HCT116 (cell line): ENCODE data around the gene OR6K6. TPM values are rescaled to one million over a fixed set of nuclear protein-coding genes. Genes with fewer than 3 reads are reported as not detected.

Source experiments
- ATAC-seq: fragments of 200-7000 bp; cut with Tn5 transposase; 2 replicates; pipeline ENCODE4 v1.9.1; 2020; ENCODE audit warnings: mild to moderate bottlenecking, moderate library complexity
- BruUV-seq: library from RNA; stranded (reverse); fragments of 400-500 nt; replicated peaks from 2 replicates; lab custom pipeline; 2021; lab: Mats Ljungman, UMichigan
- CTCF ChIA-PET: fragments of 300-600 bp; sonication (Branson Sonifier 250); formaldehyde crosslinking; loops from one replicate; lab custom pipeline; 2021; ENCODE audit warnings: antibody characterized with exemption; lab: Charles Lee
- POLR2A ChIA-PET: fragments of 300-600, 350-600 bp; sonication (Branson Sonifier 250); formaldehyde crosslinking; loops from one replicate; lab custom pipeline; 2021; ENCODE audit warnings: antibody characterized with exemption; lab: Charles Lee
- RAD21 ChIA-PET, 2 experiments: fragments of 300-600 bp; sonication (Branson Sonifier 250); formaldehyde crosslinking; loops; one replicate each; lab custom pipeline; 2023; ENCODE audit warnings: low total read pairs in 2 of 2; ENCODE audit not compliant: uncharacterized antibody in 2 of 2, unreplicated experiment in 2 of 2, low non-redundant PET in 1 of 2; lab: Charles Lee
- DNase-seq: peaks from one replicate; pipeline ENCODE4 v3.0.0-alpha.2; 2010; ENCODE audit warnings: low read depth, low spot score
- H2AFZ ChIP-seq: fragments of 200-600 bp; shearing (Covaris generic), sonication (generic); 2 replicates; pipeline ENCODE4 v1.6.1; 2017; ENCODE audit warnings: low read depth, mixed run types, mixed read lengths, antibody characterized with exemption, low read length; ENCODE audit not compliant: poor library complexity, severe bottlenecking
- H3K27ac ChIP-seq: 2 replicates; pipeline ENCODE4 v1.5.1; 2012; ENCODE audit warnings: low read depth, low read length
- H3K27me3 ChIP-seq: fragments of 200-600 bp; sonication (generic); 2 replicates; pipeline ENCODE4 v1.6.1; 2016; ENCODE audit warnings: mixed run types, low read length, mixed read lengths; ENCODE audit not compliant: insufficient read depth
- H3K36me3 ChIP-seq, 2 experiments: fragments of 200-500 bp in 1 of 2; fragments of 200-600 bp in 1 of 2; sonication (Bioruptor generic) in 1 of 2; sonication (generic) in 1 of 2; 2 replicates each; pipeline versions ENCODE4 v1.5.1 to v1.6.1; 2014 to 2016; ENCODE audit warnings: low read length in 2 of 2, inconsistent platforms in 1 of 2, mixed read lengths in 1 of 2, mixed run types in 1 of 2; ENCODE audit not compliant: insufficient read depth in 2 of 2, control insufficient read depth in 1 of 2
- H3K4me1 ChIP-seq, 2 experiments: fragments of 200-600 bp in 1 of 2; sonication (generic) in 1 of 2; 2 replicates each; pipeline versions ENCODE4 v1.5.1 to v1.6.1; 2012 to 2017; ENCODE audit warnings: low read length in 2 of 2, inconsistent platforms in 1 of 2, mild to moderate bottlenecking in 1 of 2, mixed read lengths in 1 of 2, mixed run types in 1 of 2, moderate library complexity in 1 of 2; ENCODE audit not compliant: insufficient read depth in 2 of 2, control insufficient read depth in 1 of 2
- H3K4me2 ChIP-seq: fragments of 200-600 bp; sonication (generic); 2 replicates; pipeline ENCODE4 v1.6.1; 2017; ENCODE audit warnings: mixed run types, low read length, mixed read lengths
- H3K4me3 ChIP-seq, 2 experiments: fragments of 200-600 bp in 1 of 2; sonication (generic) in 1 of 2; replicated peaks in 1 of 2; 2 replicates each; pipeline ENCODE4 v1.5.1; 2011 to 2016; ENCODE audit warnings: low read length in 2 of 2, control low read depth in 1 of 2, low read depth in 1 of 2, mild to moderate bottlenecking in 1 of 2, mixed read lengths in 1 of 2, mixed run types in 1 of 2
- H3K79me2 ChIP-seq: fragments of 200-600 bp; sonication (generic); 2 replicates; pipeline ENCODE4 v1.6.1; 2017; ENCODE audit warnings: mild to moderate bottlenecking, mixed run types, low read length, moderate library complexity, mixed read lengths; ENCODE audit not compliant: insufficient read depth
- H3K9ac ChIP-seq: fragments of 200-600 bp; sonication (generic); 2 replicates; pipeline ENCODE4 v1.6.1; 2016; ENCODE audit warnings: low read length, mixed read lengths
- H3K9me2 ChIP-seq: fragments of 200-600 bp; sonication (generic), shearing (Covaris generic); 2 replicates; pipeline ENCODE4 v1.6.1; 2017; ENCODE audit warnings: mixed run types, mild to moderate bottlenecking, moderate library complexity; ENCODE audit not compliant: insufficient read depth
- H3K9me3 ChIP-seq, 2 experiments: fragments of 200-500 bp in 1 of 2; fragments of 200-600 bp in 1 of 2; sonication (Bioruptor generic) in 1 of 2; sonication (generic) in 1 of 2; 2 replicates each; pipeline ENCODE4 v1.6.1; 2014 to 2017; ENCODE audit warnings: low read length in 2 of 2, mixed read lengths in 2 of 2, inconsistent platforms in 1 of 2, low read depth in 1 of 2, mild to moderate bottlenecking in 1 of 2, mixed run types in 1 of 2, moderate library complexity in 1 of 2; ENCODE audit not compliant: control insufficient read depth in 1 of 2, insufficient read depth in 1 of 2
- H4K20me1 ChIP-seq: fragments of 200-600 bp; sonication (generic), shearing (Covaris generic); 2 replicates; pipeline ENCODE4 v1.6.1; 2017; ENCODE audit warnings: mixed run types, mild to moderate bottlenecking, moderate library complexity; ENCODE audit not compliant: insufficient read depth
- CBX3 ChIP-seq: IDR thresholded peaks from 2 replicates; pipeline ENCODE4 v1.6.1; 2012; ENCODE audit warnings: low read depth
- CEBPB ChIP-seq: IDR thresholded peaks from 2 replicates; pipeline ENCODE4 v1.6.1; 2012; ENCODE audit warnings: low read depth
- EZH2phosphoT487 ChIP-seq: fragments of 200-600 bp; IDR thresholded peaks from 2 replicates; pipeline ENCODE4 v1.6.1; 2018; ENCODE audit warnings: antibody characterized with exemption, borderline replicate concordance
- POLR2A ChIP-seq: IDR thresholded peaks from 2 replicates; pipeline ENCODE4 v1.7.0; 2011; ENCODE audit warnings: borderline replicate concordance; ENCODE audit not compliant: insufficient read depth, insufficient read length; ENCODE audit errors: extremely low read depth
- POLR2AphosphoS5 ChIP-seq: IDR thresholded peaks from 2 replicates; pipeline ENCODE4 v1.6.1; 2011; ENCODE audit warnings: mild to moderate bottlenecking, low read depth, low read length, moderate library complexity
- SP1 ChIP-seq: IDR thresholded peaks from 2 replicates; pipeline ENCODE4 v1.6.1; 2012; ENCODE audit warnings: low read depth
- TCF7L2 ChIP-seq: IDR thresholded peaks from 2 replicates; pipeline ENCODE4 v1.7.0; 2011; ENCODE audit warnings: borderline replicate concordance, inconsistent platforms; ENCODE audit not compliant: insufficient read depth, insufficient read length; ENCODE audit errors: extremely low read depth
- intact Hi-C: fragments of 100-400 bp; cut with micrococcal nuclease; formaldehyde crosslinking; loops from 2 replicates; pipeline ENCODE4 v1.10.0; 2022
- total RNA-seq: library from RNA; stranded (reverse); gene quantifications from one replicate; pipeline ENCODE4 v1.2.1, GENCODE V29; 2021; ENCODE audit not compliant: unreplicated experiment
- TF ChIP-seq, protein P1 (sequence below): IDR thresholded peaks from 2 replicates; pipeline ENCODE4 v1.6.1; 2011; ENCODE audit warnings: mild to moderate bottlenecking, low read length, moderate library complexity; ENCODE audit not compliant: insufficient replicate concordance; ENCODE audit errors: extremely low read depth
- TF ChIP-seq, protein P2 (sequence below), 3 experiments: fragments of 200-600 bp in 1 of 3; sonication (generic) in 1 of 3; IDR thresholded peaks in 2 of 3; conservative IDR thresholded peaks in 1 of 3; 2 replicates each; pipeline ENCODE4 v1.5.1; 2012 to 2017; ENCODE audit warnings: low read depth in 2 of 3, low read length in 2 of 3, antibody characterized with exemption in 1 of 3, borderline replicate concordance in 1 of 3, control low read depth in 1 of 3, mild to moderate bottlenecking in 1 of 3, mixed read lengths in 1 of 3, mixed run types in 1 of 3, moderate library complexity in 1 of 3; ENCODE audit not compliant: insufficient read depth in 1 of 3
- TF ChIP-seq, protein P3 (sequence below): IDR thresholded peaks from 2 replicates; pipeline ENCODE4 v1.6.1; 2012

The OR6K6 gene
- total RNA-seq, 1 experiment from 2014 or later: not detected

DNA sequence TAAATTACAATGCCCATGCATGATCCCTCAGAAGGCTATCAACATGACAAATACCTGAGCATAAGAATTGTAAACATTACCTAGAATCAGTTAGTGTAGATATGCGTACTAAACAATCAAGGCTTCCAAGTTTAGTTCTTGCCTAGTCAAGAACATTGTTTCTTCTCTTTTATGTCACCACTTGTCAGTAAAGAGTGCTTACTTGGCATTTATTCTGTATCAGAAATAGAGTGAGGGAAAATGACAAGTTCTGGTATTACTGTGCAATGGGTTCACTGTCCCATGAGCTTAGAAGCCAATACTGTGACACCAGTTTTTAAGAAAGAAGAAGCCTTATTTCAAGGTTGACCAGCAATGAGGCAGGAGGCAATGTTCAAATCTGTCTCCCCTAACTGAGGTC lies 49.2 kb downstream of the OR6K6 start:
- no peaks in the 10 kb centered on the region for H3K79me2 ChIP-seq
- no peaks in the 10 kb centered on the region for H3K27me3 ChIP-seq
- no TSS peak for BruUV-seq
- POLR2A ChIA-PET: no interaction called here
- no peak overlapping the region for H3K4me3 ChIP-seq
- no peak overlapping the region for H3K4me2 ChIP-seq
- no peaks in the 10 kb centered on the region for H3K4me1 ChIP-seq
- H3K27ac ChIP-seq: no peak overlapping the region
- H3K9me2 ChIP-seq: no peaks in the 10 kb centered on the region
- DNase-seq: no peak
- RAD21 ChIA-PET: no interaction called here
- no peak overlapping the region for H3K9ac ChIP-seq
- H4K20me1 ChIP-seq: no peaks in the 10 kb centered on the region
- CTCF ChIA-PET: no interaction called here
- H3K9me3 ChIP-seq: peaks cover 0 to 3% of the 10 kb centered on the region in 2 experiments; a peak in 1 of 4 replicates
- no peaks in the 10 kb centered on the region for H3K36me3 ChIP-seq
- H2AFZ ChIP-seq: no peak overlapping the region
- intact Hi-C loops: no loop called here
- ATAC-seq: no peak
- no peak for TF ChIP-seq POLR2AphosphoS5
- TF ChIP-seq TCF7L2: no peak
- TF ChIP-seq, protein P1, sequence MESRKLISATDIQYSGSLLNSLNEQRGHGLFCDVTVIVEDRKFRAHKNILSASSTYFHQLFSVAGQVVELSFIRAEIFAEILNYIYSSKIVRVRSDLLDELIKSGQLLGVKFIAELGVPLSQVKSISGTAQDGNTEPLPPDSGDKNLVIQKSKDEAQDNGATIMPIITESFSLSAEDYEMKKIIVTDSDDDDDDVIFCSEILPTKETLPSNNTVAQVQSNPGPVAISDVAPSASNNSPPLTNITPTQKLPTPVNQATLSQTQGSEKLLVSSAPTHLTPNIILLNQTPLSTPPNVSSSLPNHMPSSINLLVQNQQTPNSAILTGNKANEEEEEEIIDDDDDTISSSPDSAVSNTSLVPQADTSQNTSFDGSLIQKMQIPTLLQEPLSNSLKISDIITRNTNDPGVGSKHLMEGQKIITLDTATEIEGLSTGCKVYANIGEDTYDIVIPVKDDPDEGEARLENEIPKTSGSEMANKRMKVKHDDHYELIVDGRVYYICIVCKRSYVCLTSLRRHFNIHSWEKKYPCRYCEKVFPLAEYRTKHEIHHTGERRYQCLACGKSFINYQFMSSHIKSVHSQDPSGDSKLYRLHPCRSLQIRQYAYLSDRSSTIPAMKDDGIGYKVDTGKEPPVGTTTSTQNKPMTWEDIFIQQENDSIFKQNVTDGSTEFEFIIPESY: no peak
- TF ChIP-seq, protein P2, sequence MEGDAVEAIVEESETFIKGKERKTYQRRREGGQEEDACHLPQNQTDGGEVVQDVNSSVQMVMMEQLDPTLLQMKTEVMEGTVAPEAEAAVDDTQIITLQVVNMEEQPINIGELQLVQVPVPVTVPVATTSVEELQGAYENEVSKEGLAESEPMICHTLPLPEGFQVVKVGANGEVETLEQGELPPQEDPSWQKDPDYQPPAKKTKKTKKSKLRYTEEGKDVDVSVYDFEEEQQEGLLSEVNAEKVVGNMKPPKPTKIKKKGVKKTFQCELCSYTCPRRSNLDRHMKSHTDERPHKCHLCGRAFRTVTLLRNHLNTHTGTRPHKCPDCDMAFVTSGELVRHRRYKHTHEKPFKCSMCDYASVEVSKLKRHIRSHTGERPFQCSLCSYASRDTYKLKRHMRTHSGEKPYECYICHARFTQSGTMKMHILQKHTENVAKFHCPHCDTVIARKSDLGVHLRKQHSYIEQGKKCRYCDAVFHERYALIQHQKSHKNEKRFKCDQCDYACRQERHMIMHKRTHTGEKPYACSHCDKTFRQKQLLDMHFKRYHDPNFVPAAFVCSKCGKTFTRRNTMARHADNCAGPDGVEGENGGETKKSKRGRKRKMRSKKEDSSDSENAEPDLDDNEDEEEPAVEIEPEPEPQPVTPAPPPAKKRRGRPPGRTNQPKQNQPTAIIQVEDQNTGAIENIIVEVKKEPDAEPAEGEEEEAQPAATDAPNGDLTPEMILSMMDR (IDR thresholded peaks at IDR 0.05 in 2 of 3, conservative IDR thresholded peaks at IDR 0.05 in 1 of 3; ENCODE audit: borderline replicate concordance in 1 of 3, insufficient read depth in 1 of 3, low read depth in 2 of 3, low read length in 2 of 3): no peak
- no peak for TF ChIP-seq CEBPB
- TF ChIP-seq, protein P3, sequence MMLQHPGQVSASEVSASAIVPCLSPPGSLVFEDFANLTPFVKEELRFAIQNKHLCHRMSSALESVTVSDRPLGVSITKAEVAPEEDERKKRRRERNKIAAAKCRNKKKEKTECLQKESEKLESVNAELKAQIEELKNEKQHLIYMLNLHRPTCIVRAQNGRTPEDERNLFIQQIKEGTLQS: no peak
- no peak for TF ChIP-seq EZH2phosphoT487
- TF ChIP-seq POLR2A: no peak
- no peak for TF ChIP-seq CBX3
- TF ChIP-seq SP1: no peak
- TF ChIP-seq, all 23 proteins: peak for 0

Other genes starting within 250 kb of the OR6K6 start
- gene OR6Y1, start 200.3 kb upstream of the OR6K6 start, total RNA-seq: not detected
- gene OR6P1, start 184.1 kb upstream of the OR6K6 start, total RNA-seq: not detected
- not detected for gene OR10X1, start 174.8 kb upstream of the OR6K6 start, total RNA-seq
- not detected for gene OR10Z1, start 149.5 kb upstream of the OR6K6 start, total RNA-seq
- not detected for gene SPTA1, start 68.0 kb upstream of the OR6K6 start, total RNA-seq
- gene OR6K2, start 54.1 kb upstream of the OR6K6 start, total RNA-seq: not detected
- not detected for gene OR6K3, start 34.0 kb upstream of the OR6K6 start, total RNA-seq
- not detected for gene OR6N1, start 17.5 kb downstream of the OR6K6 start, total RNA-seq
- gene OR6N2, start 26.5 kb downstream of the OR6K6 start, total RNA-seq: not detected
- not detected for gene MNDA, start 76.6 kb downstream of the OR6K6 start, total RNA-seq
- gene PYHIN1, start 176.8 kb downstream of the OR6K6 start, total RNA-seq: not detected